ENCODE data around the gene DRD4.

Gene DRD4

DNA sequence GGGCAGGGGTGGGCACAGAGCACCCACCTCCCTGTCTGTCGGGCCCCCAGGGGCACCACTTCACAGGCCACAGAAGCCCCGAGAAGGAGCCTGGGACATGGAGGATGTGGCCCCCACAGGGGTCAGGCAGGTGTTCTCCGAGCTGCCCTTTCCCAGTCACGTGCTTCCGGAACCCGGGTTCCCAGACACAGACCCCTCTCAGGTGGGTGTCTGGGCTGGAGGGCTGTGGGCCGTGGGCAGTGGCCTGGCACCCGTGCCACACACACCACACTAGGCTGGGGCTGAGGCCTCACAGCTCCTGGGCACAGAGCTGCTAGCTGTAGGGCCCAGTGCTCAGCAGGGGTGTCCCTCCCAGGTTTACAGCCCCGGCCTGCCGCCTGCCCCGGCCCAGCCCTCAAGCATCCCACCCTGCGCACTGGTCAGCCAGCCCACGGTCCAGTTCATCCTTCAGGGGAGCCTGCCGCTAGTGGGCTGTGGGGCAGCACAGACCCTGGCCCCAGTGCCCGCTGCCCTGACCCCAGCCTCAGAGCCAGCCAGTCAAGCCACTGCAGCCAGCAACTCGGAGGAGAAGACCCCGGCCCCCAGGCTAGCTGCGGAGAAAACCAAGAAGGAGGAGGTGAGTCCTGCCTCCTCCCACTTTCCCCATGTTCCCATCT lies 26.8 kb upstream of the DRD4 start:
- no peak for DNase-seq (ENCODE audit: low spot score)

DNA sequence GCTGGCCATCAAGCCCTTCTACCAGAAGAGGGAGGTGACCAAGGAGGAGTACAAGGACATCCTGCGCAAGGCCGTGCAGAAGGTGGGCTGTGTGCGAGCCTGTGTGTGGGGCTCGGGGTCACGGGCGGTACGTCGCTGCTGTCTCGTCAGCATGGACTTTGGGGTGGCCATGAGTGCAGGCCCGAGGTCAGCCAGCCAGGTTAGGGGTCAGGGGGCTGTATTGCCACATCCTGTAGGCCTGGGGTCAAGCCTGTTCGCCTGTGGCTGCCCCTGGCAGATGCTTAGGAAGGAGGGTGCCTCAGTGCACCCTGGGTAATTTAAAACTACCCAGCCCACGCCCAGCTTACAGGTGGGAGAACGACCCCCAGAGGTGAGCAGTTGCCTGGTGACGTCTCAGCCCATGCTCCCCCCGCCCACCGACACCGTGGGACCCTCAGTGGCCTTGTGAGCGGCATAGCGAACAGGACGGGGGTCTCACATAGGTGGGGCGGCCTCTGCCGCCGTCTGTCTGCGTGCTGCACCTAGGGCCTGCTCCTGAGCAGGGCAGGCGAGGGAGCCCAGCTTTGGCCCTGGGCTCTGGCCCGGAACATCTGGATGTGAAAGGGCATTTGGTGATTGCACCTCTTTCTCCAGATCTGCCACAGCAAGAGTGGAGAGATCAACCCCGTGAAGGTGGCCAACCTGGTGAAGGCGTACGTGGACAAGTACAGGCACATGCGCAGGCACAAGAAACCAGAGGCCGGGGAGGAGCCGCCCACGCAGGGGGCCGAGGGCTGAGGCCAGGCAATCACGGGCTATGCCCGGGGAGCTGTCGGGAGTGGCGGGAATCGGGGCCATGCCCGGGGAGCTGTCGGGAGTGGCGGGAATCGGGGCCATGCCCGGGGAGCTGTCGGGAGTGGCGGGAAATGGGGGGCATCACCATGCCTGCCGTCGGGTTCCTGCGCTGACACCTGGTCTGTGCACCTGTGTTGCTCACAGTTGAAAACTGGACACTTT lies 25.8 kb upstream of the DRD4 start:
- no peak for DNase-seq (ENCODE audit: low spot score)

DNA sequence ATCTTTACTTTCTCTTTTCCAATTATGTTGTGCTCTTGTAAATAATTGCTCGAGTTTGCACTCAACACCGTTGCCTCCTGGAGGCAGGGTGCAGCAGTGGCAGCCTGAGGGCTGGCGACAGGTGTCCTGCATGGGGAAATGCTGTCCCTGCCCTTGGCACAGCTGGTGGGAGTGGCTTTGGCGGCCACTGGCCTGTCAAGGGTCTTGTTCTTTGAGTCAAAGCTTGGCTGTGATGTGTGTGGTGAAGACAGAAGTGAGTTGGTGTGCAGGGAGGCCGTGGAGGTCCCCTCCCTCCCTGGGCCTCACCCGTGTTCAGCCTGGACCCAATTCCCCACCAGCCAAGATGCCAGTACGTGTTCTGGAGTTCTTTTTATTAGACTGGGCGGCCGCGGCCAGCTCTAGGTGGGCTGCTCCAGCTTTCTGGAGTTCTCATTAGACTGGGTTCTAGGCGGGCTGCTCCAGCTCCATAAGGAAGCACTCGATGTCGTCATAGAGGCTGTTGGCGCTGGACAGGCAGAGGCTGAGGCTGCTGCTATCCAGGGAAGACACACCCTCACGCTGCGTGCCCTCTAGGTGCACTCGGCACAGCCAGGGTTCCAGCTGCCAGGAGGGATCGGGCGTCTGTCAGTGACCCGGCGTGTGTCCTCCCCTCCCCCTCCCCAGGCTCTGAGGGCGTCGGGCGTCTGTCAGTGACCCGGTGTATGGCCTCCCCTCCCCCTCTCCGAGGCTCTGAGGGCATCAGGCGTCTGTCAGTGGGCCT lies 24.7 kb upstream of the DRD4 start:
- no peak for DNase-seq (ENCODE audit: low spot score)

DNA sequence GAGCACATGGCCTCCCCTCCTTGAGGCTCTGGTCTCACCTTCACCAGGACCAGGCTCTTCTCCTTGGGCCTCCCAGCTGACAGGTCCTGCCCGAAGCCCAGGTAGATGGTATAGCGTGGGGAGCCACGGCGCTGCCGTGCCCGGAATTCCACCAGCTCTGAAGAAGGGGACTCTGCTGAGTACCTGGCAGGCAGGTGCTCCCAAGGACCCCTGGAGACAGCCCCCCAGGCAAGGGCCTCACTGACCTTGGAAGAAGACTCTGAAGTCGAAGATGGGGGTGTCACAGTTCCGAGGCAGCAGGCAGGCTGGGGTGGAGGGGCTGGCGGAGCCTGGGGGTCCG lies 24.1 kb upstream of the DRD4 start:
- no peak for DNase-seq (ENCODE audit: low spot score)

DNA sequence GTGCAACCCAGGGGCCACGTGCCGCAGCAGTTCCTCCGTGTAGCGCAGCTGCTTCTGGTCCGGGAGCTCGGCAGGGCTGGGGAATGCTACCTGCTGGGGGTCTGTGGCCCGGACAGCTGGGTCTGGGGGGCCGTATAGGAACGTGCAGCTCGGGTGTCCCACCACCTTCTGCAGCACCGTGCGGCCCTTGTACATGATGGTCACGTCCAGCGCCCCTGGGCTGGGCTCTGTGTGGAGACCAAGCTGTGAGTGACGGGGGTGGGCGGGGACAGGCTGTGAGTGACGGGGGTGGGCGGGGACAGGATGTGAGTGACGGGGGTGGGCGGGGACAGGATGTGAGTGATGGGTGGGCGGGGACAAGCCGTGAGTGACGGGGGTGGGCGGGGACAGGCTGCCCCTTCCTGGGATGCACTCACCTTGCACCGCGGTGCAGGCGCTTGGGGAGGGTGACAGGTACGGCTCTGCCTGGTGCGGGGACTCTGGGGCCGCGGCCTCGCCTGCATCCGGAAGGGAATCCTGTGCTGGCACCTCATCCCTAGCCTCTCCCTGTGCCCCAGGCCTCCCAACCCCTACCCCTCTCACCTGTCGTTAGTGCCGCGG lies 23.6 kb upstream of the DRD4 start:
- peak; percentile 60 for DNase-seq (ENCODE audit: low spot score)

DNA sequence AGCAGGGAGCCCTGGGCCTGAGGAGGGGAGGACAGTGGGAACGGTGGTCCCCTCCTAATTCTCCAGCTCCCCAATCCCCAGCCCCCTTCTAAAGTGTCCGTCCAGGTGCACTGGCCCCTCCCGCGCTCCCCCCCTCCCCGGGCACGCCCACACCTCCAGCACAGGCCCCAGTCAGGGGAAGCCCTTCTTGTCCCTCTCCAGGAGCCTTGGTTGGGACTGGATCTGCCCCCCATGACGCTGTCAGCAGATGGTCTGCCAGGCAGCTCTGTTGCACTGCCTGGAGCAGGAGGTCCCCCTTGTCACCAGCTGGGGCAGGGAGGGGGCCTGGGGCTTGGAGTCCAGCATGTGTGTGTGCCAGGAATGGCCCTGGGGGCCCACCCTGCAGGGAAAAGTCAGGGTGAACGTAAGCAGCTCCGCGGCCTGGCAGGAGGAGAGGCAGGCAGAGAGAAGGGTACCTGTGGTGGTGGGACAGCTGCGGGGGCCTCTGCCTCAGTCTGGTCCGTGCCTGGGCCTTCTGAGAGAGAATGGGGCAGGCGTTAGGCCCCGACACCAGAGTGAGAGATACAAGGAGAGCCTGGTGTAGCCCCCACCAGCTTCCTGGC lies 22.9 kb upstream of the DRD4 start:
- DNase-seq (ENCODE audit: low spot score), result no peak

DNA sequence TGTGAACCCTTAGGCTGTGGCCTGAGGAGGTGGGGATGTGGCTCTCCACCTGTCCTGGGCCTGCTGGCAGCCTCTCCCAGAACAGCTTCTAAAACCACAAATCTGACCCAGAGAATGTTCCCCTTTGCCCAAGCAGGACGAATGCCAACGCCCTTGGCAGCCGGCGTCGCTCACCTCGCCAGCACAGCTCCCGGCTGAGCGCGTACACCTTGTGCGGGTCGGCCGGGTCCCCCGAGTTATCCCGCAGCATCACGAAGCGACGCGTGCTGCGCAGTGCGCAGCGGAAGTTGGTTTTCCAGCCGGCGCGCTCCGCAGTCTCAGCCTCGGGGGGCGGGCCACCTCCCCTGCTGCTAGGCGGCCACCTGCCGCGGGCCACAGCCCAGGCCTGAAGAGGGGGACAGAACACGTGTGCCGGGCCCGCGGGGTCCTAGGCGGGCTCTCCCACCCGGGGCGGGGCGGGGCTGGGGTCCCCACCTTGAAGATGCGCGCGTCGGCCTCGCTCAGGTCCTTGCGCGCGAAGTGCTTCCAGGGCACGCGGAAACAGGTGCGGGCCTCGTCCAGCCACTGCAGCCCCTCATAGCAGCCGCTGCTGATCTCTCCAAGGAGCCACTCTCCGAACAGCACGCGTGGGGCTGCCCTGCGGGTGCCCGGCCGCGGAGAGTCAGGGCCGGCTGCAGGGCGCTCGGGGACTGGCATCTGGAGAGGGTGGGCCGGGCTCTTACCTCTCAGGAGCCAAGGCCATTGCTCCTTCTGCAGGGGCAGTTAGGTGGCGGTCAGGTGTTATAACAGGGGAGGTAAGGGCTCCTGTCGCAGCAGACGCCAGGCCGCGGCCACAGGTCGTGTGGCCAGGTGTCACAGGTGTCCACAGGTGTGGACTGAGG lies 22.2 kb upstream of the DRD4 start:
- no peak for DNase-seq (ENCODE audit: low spot score)

DNA sequence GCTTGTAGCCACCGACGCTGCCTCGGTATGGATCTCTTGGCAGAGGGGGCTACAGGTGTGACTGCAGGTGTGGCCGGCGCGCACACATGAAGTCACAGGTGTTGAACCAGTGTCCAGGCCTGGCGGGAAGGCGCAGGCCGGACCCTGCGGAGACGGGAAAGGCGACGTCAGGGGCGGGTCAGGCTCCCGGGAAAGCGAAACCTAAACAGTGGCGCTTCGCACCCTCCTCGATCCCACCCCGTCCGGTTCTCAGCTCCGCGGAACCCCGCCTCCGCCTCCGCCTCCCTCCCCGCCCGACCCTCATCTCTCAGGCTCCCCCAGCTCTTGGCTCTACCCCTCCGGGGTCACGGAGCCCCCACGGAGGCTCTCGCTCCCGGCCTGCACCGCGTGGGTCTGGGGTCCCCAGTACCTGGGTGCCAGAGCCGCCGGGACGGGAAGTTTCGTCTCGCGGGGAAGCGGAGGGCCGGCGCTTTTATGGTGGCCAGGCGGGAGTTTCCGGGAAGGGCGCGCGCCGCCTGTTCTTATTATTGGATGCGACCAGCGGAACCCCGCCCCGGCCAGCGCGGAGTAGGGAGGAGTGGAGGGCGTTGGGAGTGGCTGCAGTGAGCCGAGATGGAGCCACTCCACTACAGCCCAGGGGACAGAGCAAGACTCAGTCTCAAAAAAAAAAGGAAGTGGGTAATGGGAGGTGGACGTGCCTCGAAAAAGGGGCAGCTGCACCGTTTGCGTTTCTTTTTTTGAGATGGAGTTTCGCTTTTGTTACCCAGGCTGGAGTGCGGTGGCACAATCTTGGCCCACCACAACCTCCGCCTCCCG lies 21.4 kb upstream of the DRD4 start, which contains the start of gene IRF7:
IRF7 (minus strand) TSS at position 447 of the 816 bp plus-strand sequence. CDS start 586 bp downstream, outside the sequence.
- peak; percentile 88 for DNase-seq (ENCODE audit: low spot score)

DNA sequence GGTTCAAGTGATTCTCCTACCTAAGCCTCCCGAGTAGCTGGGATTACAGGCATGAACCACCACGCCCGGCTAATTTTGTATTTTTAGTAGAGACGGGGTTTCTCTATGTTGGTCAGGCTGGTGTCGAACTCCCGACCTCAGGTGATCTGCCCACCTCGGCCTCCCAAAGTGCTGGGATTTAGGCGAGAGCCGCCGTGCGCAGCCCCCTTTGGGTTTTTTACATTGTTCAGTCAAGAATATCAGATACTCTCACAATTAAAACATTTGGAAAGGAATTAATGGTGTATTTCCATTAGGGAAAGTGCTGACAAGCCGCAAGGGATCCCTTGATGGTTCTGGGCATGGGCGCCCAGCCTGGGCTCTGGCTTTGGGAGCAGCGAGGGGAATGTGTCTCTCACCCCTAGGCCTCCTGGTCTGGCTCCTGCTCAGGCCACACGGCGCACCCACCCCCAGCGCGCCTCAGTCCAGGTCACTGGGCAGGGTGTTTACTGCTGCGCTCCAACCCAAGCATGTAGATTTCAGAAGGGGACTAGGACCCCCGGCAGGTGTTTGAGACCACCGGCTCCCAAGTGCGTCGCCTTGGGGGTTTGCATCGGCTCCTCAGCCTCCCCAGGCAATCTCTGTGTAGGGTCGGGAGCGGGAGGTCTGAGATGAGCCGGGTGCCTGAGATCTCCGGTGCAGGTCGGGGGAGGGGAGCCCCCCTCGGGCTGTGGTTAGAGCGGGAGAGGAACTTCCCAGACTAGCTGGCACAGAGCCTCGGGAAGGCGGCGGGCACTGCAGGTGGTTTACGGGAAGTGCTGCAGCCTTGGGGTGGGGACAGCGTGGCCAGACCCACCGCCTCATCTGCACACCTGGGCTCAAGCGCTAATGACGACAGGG lies 20.5 kb upstream of the DRD4 start:
- DNase-seq (ENCODE audit: low spot score), result no peak

DNA sequence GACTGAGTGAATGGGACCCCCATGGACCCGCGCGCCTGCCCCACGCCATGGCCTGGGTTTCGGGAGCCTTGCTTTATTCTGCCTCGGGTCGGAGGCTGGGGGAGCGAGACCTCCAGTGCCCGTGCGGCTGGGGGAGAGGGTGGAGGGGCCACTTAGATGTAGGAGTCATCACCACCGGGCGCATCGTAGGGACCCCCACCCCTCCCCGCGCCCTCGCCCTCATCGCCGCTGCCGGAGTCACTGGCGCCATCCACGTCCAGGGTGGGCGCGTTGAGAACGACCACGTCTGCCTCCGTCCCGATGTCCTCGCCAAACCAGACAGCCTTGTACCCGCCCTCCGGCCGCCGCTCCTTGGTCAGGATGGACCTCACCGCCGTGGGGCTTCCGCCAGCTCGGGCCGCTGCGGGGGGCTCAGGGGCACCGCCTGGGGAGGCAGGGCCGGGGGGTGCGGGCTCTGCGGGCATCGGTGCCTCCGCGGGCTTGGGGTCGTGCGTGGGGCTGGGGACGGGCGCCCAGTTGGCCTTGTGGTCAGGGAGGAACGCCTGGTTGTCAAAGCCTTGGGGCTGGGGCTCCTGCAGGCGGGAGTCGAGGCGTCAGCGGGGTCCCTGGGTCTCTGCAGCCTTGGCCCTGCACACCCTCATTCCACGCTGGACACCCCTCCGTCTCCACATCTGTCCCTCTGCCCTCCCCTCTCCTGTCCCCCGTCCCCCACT lies 19.7 kb upstream of the DRD4 start:
- DNase-seq (ENCODE audit: low spot score), result no peak

DNA sequence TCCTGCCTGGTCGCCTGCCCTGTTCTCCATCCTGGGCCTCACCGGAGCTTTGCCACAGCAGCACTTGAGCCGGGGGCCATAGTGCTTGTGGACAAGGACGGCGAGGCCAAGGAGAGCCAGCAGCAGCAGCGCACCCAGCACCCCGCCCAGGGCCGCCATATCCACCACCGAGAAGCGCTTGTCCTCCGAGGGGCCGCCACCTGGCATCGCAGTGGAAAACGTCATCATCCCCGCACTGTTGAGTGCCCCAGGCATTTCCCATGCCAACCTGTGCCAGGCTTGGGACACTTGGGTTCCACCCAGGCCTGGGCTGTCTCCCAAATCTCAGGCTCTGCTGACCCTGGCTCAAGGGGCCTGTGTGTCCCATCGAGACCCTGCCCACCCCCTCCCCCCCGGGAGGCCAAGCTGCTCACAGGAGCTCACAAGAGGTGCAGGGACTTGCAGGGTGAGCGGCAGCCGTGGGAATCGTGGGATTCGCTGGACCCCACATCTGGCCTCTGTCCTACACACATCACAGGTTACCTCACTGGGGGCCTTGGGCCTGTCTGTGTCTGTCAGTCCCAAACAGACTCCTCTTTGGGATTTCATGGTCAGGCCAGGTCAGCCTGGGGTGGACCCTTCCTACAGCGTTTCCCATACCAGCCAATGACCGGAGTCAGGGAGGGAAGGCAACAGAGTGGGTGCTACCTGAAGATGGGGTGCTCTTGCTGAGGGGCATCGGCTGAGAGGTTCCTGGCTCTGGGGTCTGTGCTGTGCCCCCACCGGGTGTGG lies 19.0 kb upstream of the DRD4 start:
- DNase-seq (ENCODE audit: low spot score), result no peak

DNA sequence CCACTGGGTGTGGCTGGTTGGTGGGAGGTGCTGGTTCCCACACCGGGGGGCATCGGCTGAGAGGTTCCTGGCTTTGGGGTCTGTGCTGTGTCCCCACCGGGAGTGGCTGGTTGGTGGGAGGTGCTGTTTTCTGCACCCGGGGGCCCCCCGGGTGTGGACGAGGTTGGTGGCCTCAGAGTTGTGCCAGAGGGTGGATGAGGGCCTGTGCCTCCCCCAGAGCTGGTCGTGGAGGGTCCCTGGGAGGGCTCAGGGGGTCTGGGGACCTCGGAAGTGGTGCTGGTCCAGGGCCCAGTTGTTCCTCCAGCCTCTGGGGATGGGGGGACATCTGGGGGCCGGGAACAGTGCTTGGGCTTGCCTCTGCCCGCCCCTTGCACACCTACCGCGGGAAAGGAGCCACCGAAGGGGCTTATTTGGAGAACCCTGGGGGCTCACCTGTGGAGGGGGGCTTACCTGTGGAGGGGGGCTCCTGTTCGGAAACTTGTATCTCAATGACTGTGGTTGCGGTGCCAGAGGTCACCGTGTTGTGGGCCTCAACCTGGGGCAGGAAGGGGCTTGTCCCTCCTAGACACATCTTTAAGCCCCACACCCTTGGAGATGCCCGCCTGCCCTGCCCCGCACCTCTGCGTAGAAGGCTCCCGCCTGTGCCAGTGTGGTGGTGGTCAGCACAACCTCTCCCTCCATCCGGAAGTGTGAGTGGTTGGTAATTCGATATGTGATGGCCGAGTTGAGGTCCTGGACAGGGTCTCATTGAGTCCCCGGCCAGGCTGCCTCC lies 18.0 kb upstream of the DRD4 start:
- no peak for DNase-seq (ENCODE audit: low spot score)

DNA sequence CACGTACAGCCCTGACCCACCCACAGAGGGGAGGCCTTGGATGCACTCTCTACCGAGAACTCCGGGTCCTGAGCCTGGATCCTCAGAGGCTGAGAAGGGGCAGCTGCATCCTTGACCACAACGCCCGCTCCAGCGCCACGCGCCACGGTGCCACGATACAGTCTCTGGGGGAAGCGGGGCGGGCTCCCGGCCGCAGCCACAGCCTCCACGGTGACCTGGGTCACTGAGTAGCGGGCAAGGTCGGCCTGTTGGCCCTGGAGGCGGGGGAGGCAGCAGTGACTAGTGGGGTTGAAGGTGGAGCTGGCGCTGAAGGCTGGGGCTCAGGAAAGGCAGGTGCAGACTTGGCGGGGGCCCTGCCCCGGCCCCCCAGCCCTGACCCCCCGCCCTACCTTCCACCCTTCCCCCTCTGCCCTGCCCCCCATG lies 17.4 kb upstream of the DRD4 start:
- no peak for DNase-seq (ENCODE audit: low spot score)

DNA sequence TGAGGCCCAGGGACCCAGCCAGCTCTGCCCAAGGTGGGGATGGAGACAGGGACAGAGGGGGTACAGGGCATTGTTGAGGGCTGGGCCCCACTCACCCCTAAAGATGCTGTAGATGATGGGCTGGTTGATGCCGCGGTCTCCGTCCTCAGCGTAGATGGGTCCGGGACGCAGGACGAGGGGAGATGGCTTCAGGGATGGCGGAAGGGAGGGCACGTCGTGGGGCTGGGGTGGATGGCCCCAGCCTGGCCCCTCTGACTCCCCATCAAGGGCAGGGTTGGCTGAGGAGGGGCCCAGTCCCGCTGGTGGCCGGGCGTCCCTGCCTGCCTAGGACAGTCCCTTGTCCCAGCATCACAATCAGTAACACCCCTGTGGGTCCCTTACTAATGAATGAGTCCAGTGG lies 16.9 kb upstream of the DRD4 start:
- no peak for DNase-seq (ENCODE audit: low spot score)

DNA sequence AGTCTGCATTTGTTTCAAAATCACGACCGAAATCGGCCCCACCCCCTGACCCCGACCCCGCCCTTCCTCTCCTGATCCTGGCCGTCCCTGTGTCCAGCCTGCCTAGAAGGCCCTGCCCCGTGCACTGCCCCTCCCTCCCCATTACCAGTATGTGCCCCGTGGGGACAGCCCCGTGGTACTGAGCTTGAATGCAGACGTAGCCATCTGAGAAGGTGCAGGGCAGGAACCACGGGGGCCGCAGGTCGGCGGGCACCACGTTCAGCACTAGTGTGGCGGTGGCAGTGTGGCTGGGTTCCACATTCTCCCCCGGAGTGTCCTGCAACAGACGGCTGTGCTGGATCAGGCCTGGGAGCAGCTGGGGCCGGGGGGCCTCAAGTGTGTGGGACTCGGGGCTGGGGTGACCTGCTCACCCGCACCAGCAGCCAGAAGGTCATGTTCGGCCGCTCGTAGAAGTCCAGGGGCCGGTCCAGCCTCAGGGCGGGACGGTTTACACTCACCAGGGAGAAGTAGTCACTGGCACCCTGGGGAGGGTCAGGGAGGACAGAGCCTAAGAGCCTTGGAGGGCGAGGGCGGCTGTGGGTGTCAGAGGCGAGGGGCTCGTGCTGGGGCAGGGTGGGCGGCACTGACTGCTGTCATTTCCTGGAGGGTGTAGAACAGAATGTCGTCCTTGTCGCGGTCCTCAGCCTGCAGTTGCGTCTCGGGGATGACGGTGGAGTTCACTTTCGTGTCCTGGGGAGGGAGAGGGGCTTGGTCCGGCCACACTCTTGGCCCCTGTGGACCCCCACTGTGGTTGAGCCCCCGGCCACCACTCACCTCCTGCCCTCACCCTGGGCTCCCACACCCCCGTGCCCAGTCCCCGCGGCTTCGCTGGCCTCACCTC lies 15.9 kb upstream of the DRD4 start:
- DNase-seq (ENCODE audit: low spot score), result no peak

DNA sequence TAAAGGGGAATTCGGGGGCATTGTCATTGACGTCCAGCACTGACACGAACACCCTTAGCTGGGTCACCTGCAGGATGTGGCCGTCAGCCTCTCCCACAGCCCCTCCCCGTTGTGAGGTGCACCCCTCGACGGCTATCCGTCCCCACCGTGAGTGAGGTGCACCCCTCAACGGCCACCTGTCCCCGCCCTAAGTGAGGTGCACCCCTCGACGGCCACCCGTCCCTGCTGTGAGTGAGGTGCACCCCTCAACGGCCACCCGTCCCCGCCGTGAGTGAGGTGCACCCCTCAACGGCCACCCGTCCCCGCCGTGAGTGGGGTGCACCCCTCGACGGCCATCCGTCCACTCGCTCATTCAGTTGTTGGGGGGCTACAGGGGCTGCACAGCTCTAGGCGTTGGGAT lies 15.2 kb upstream of the DRD4 start:
- DNase-seq (ENCODE audit: low spot score), result no peak
